ENCODE results near the gene AAMP.

Gene AAMP

DNA sequence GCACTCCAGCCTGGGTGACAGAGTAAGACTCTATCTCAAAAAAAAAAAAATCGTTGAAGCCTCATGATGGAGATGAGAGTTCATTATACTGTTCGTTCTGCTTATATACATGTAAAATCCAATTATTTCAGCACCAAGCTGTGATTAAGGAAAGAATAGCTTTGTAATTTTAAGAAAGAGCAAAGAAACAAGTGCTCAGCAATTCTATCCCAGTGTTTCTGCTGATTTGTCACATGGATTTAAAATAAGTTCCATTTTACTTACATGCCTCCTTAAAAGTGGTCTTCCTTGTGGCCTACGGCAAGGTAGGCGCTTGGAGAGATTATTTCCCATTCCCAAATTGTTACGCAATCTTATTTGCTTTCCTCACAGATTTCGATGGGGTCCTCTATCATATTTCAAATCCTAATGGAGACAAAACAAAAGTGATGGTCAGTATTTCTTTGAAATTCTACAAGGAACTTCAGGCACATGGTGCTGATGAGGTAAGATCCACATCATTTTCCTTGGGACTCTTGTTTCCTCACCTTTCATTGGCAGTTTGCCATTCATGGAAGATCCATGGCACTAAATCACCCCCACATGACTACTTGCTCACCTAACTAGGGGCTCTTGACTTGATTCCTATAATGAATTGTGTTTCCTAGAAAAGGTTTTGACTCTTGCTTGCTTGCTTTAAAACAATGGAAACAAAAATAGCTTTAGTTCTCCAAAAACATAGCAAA, 41.4 kb downstream of the AAMP start:
- TF ChIP-seq, protein P1, sequence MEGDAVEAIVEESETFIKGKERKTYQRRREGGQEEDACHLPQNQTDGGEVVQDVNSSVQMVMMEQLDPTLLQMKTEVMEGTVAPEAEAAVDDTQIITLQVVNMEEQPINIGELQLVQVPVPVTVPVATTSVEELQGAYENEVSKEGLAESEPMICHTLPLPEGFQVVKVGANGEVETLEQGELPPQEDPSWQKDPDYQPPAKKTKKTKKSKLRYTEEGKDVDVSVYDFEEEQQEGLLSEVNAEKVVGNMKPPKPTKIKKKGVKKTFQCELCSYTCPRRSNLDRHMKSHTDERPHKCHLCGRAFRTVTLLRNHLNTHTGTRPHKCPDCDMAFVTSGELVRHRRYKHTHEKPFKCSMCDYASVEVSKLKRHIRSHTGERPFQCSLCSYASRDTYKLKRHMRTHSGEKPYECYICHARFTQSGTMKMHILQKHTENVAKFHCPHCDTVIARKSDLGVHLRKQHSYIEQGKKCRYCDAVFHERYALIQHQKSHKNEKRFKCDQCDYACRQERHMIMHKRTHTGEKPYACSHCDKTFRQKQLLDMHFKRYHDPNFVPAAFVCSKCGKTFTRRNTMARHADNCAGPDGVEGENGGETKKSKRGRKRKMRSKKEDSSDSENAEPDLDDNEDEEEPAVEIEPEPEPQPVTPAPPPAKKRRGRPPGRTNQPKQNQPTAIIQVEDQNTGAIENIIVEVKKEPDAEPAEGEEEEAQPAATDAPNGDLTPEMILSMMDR (IDR thresholded peaks at IDR 0.05; ENCODE audit: extremely low read depth, insufficient read depth, missing control alignments): no peak
- in situ Hi-C loops (cut with MboI; ENCODE audit: low pct_unique_long_range_greater_than_20kb, low sequenced_read_pairs, unreplicated experiment): no loop called here
- no peak for DNase-seq (ENCODE audit: low spot score)

DNA sequence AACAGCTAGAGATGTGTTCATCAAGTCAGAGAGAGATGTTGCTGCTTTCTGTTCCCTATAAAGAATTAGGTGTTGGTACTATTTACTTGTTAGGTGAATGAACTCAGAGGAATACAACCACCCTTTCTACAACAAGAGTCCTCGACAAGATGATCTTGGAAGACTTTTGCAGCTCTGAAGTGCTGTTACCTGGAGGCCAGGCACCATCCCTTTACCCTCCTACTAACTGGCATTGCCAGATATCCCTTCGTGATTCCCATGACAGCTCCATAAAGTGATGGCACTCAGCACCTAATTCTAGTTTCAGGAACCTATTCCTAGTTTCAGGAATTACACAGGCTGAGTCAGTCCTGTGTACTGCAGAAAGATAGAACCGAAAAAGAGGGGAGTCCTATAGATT, 43.0 kb downstream of the AAMP start:
- TF ChIP-seq, protein P1 (IDR thresholded peaks at IDR 0.05; ENCODE audit: extremely low read depth, insufficient read depth, missing control alignments): no peak
- in situ Hi-C loops (cut with MboI; ENCODE audit: low pct_unique_long_range_greater_than_20kb, low sequenced_read_pairs, unreplicated experiment): no loop called here
- no peak for DNase-seq (ENCODE audit: low spot score)

DNA sequence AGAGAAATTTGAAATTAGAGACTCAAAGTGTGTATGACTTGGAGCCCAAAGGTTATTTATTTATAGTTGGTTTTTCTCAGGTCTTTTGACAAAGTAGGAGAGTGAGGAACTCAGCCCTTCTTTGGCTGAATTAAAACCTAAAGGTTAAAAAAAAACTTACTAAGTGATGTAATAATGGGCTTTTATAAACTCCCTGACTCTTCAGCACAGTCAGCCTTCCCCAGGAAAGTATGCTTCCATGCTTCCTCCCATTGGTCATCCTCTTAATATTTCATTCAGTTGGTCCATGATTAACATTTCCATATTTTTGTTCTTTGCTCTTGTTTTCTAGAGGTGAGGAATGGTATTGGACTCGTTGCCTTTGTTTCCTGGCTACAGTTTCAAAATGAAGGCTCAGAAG, 45.8 kb downstream of the AAMP start:
- in situ Hi-C loops (cut with MboI; ENCODE audit: low pct_unique_long_range_greater_than_20kb, low sequenced_read_pairs, unreplicated experiment): no loop called here
- TF ChIP-seq, protein P1 (IDR thresholded peaks at IDR 0.05; ENCODE audit: extremely low read depth, insufficient read depth, missing control alignments): no peak
- DNase-seq (ENCODE audit: low spot score): no peak

- TF ChIP-seq, protein P1 (IDR thresholded peaks at IDR 0.05; ENCODE audit: extremely low read depth, insufficient read depth, missing control alignments): no peak
- in situ Hi-C loops (cut with MboI; ENCODE audit: low pct_unique_long_range_greater_than_20kb, low sequenced_read_pairs, unreplicated experiment): no loop called here
- no peak for DNase-seq (ENCODE audit: low spot score)
Observed at GRCh38 chr2:218223046-218223445, 46.9 kb downstream of the AAMP start.

- in situ Hi-C loops (cut with MboI; ENCODE audit: low pct_unique_long_range_greater_than_20kb, low sequenced_read_pairs, unreplicated experiment): no loop called here
- DNase-seq (ENCODE audit: low spot score): no peak
- TF ChIP-seq, protein P1 (IDR thresholded peaks at IDR 0.05; ENCODE audit: extremely low read depth, insufficient read depth, missing control alignments): no peak
Observed at GRCh38 chr2:218221000-218221399, 48.9 kb downstream of the AAMP start.

DNA sequence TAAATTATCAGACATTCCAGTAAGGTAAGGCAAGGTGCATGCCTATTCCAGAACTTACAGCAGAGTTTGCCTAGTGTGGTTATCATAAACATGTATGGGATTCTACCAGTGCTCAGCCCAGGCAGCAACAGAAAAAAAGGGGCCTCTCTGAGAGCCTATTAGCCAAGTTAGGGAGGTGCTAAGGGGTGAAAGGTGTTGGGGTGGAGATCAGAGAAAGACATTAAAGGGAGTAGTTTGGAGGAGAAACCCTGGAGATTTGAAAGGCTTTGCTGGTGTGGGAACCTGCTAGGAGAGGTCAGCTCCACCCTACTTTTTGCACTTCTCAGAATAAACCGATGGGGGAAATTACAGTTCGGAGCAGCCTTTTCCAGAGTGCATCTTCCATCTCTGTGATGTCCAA, 50.0 kb downstream of the AAMP start:
- in situ Hi-C loops (cut with MboI; ENCODE audit: low pct_unique_long_range_greater_than_20kb, low sequenced_read_pairs, unreplicated experiment): no loop called here
- TF ChIP-seq, protein P1 (IDR thresholded peaks at IDR 0.05; ENCODE audit: extremely low read depth, insufficient read depth, missing control alignments): no peak
- no peak for DNase-seq (ENCODE audit: low spot score)
